ENCODE results near the gene NECTIN1. TPM values are rescaled to one million over a fixed set of nuclear protein-coding genes. Genes with fewer than 3 reads are reported as not detected.

NECTIN1 gene
- total and polyA plus RNA-seq, 4 donors, result 1.3 to 7.1 (median 4.9) TPM

DNA sequence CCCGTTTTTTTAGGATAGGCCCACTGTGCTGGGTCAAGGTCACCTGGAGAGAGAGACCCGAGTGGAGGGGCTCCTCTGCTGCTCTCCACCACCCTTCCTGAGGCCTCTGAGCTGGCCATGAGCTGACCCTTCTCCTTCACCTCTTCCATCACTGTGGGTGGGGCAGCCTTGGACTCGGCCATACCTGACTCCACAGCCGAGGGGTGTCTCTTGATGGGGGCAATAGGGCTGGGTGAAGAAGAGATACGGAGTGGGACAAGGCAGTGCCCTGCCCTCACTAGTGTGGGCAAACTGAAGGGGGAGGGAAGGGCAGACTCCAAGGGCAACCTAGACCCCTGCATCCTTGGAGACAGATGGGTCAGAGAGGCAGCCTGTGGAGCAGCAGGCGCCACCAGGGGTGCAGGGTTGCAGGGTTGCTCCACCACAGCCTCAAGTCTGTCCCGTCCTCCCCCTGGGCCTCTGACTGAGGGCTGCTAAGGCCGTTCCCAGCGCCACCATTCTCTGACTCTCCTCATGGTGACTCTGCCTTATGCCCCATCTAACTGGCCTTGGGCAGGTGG lies 20.1 kb upstream of the NECTIN1 start:
- H3K4me1 ChIP-seq (ENCODE audit: control insufficient read depth in 1 of 2, insufficient read depth in 2 of 2, low read length in 2 of 2), result no peaks in the 10 kb centered on the region
- no peak overlapping the region for H3K27ac ChIP-seq (ENCODE audit: low read depth in 1 of 2, low read length in 2 of 2)
- H3K4me3 ChIP-seq (ENCODE audit: low read length in 2 of 2), result no peak overlapping the region
- no peaks in the 10 kb centered on the region for H3K27me3 ChIP-seq (ENCODE audit: control insufficient read depth in 1 of 2, insufficient read depth in 2 of 2, low read length in 1 of 2)
- ATAC-seq (ENCODE audit: low FRiP score) (no peak), DNase-seq (no peak)
- H3K9me3 ChIP-seq (ENCODE audit: control insufficient read depth, low read length), result no peaks in the 10 kb centered on the region
- H3K36me3 ChIP-seq (ENCODE audit: control insufficient read depth in 1 of 2, insufficient read depth in 2 of 2, low read length in 1 of 2), result no peaks in the 10 kb centered on the region
- 85 to 91% methylated on average over 9 of the region's 9 CpGs for whole genome bisulfite sequencing, 2 donors
- intact Hi-C loops (cut with DNase I), result no loop called here

DNA sequence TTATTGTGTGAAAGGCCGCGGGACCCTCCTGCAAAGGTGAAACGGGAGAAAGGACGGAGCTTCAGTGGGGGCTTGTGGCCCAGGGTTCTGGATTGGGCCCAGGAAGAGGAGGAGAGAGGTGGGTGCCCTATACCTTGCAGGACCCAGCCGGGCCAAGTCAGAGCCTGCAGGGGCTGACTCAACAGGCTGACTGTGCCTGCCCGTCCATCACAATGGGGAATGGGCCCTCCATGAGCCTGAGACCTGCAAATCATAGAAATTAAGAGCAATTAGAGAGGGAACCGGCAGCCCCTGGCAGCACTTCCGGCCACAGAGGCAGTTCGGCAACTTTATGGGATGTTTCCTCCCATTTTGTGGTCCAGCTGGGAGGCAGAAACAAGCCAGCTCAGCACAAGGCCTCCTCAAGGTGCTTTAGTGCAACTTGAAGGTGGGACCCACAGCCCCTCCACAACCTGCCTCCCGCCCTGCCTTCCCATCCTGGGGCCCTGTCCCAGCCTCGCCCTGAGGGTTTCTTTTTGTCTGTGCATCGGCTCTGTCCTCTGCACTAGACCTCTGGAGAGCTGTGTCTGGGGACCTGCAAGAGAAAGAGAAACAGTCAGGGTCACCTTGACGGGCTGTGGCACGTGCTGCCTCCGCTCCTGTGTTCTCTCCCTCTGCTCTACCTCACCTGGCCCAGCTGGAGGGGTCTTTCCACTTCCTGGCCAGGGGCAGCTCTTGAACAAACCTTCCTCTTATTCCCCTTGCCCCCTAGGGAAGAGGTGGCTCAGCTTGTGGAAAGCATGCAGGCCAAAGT lies 19.1 kb upstream of the NECTIN1 start:
- Histone ChIP-seq H3K4me3 (ENCODE audit: low read length in 2 of 2) (no peak overlapping the region), H3K27ac (ENCODE audit: low read depth in 1 of 2, low read length in 2 of 2) (no peak overlapping the region), H3K4me1 (ENCODE audit: control insufficient read depth in 1 of 2, insufficient read depth in 2 of 2, low read length in 2 of 2) (no peaks in the 10 kb centered on the region), H3K9me3 (ENCODE audit: control insufficient read depth, low read length) (no peaks in the 10 kb centered on the region), H3K27me3 (ENCODE audit: control insufficient read depth in 1 of 2, insufficient read depth in 2 of 2, low read length in 1 of 2) (no peaks in the 10 kb centered on the region), H3K36me3 (ENCODE audit: control insufficient read depth in 1 of 2, insufficient read depth in 2 of 2, low read length in 1 of 2) (no peaks in the 10 kb centered on the region)
- ATAC-seq (ENCODE audit: low FRiP score), result no peak
- DNase-seq, result no peak
- WGBS, 2 donors, result 93 to 94% methylated on average over 15 of the region's 15 CpGs
- intact Hi-C loops (cut with DNase I), result no loop called here

DNA sequence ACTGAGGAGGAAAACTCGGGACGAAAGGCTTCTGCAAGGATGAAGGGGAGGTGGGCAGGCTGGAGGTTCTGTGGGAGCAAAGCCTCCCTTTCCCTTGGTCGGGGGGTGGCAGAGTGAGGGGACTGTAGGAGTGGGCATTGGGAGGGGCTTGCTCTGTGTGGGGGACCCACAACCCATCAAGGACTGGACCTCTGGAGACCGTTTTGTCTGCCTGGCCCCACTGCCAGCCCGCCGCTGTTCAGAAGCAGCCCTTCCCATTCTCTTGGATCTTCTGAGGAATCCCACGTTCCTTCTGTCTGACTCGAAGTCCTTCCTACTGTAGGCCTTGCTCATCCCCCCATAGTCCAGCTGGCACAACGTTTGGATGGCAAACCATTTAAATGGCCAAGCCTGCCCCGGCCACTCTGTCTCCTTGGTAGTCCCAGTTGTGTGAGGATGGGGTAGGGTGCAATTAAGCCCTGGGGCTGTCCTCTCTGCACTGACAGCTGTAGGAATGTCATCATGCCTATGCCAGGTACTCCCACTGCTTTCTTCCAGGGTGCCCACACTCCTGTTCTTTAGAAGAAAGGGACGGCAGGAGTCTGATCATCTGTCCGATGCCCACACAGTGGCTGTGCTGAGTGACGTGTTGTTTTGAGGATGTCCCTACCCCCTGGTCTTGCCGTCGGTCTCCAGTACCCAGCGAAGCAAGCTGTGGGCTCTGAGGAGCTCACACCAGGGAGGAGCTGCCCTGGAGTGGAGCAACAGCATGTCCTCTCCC lies 17.0 kb upstream of the NECTIN1 start:
- no peaks in the 10 kb centered on the region for H3K27me3 ChIP-seq (ENCODE audit: control insufficient read depth in 1 of 2, insufficient read depth in 2 of 2, low read length in 1 of 2)
- no peak overlapping the region for H3K27ac ChIP-seq (ENCODE audit: low read depth in 1 of 2, low read length in 2 of 2)
- ATAC-seq (ENCODE audit: low FRiP score) (no peak), DNase-seq (peak in 1 of 2 donors; percentile 16)
- no peak overlapping the region for H3K4me3 ChIP-seq (ENCODE audit: low read length in 2 of 2)
- WGBS, 2 donors, result 89 to 90% methylated on average over 16 of the region's 16 CpGs
- no peaks in the 10 kb centered on the region for H3K4me1 ChIP-seq (ENCODE audit: control insufficient read depth in 1 of 2, insufficient read depth in 2 of 2, low read length in 2 of 2)
- no peaks in the 10 kb centered on the region for H3K36me3 ChIP-seq (ENCODE audit: control insufficient read depth in 1 of 2, insufficient read depth in 2 of 2, low read length in 1 of 2)
- H3K9me3 ChIP-seq (ENCODE audit: control insufficient read depth, low read length), result no peaks in the 10 kb centered on the region
- intact Hi-C loops (cut with DNase I), result no loop called here

DNA sequence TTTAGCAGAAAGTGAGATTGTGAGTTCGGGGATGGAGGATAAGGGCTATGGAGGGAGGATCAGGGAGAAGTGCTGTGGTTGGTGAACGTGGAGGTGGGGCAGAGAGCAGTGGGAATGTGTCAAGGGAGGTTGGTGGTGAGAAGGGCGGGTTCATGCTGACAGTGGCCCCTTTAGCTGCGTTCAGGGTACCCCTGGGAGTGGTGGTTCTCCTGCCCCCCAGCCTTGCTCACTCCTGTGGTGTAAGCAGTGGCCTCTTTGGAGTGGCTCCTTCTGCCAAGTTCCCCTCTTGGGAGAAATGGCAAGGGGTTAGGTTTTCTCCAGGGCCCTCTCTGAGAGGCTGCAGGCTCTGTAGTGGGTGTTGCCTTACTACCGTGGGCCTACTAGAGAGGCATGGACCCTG lies 16.1 kb upstream of the NECTIN1 start:
- 81 to 82% methylated on average over 5 of the region's 5 CpGs for WGBS, 2 donors
- ATAC-seq (ENCODE audit: low FRiP score) (no peak), DNase-seq (no peak)
- Histone ChIP-seq H3K27ac (ENCODE audit: low read depth in 1 of 2, low read length in 2 of 2) (no peak overlapping the region), H3K4me1 (ENCODE audit: control insufficient read depth in 1 of 2, insufficient read depth in 2 of 2, low read length in 2 of 2) (no peaks in the 10 kb centered on the region), H3K27me3 (ENCODE audit: control insufficient read depth in 1 of 2, insufficient read depth in 2 of 2, low read length in 1 of 2) (no peaks in the 10 kb centered on the region), H3K36me3 (ENCODE audit: control insufficient read depth in 1 of 2, insufficient read depth in 2 of 2, low read length in 1 of 2) (no peaks in the 10 kb centered on the region), H3K4me3 (ENCODE audit: low read length in 2 of 2) (no peak overlapping the region), H3K9me3 (ENCODE audit: control insufficient read depth, low read length) (no peaks in the 10 kb centered on the region)
- intact Hi-C loops (cut with DNase I), result no loop called here

DNA sequence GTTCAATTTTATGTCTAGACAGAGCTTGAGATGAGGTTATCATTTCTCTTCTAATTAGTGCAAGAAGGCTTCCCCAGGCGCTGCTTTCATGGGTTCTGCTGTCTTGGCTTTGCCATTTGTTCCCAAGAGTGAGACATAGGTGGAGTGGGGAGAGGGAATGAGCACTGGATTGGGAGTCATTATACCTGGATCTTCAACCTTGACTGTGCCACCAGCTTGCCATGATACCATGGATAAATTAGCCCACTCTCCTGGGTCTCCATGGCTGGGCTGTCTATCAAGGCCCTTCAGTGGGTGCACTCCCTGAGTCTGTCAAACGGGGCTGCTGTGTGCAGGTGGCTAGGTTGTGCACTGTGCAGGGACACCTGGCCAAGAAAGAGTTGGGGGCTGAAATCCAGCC lies 15.6 kb upstream of the NECTIN1 start:
- DNase-seq, result peak in 1 of 2 donors; percentile 4
- intact Hi-C loops (cut with DNase I), result loop anchor here in 1 of 2 donors (5.0 kb wide), 1 partner anchor 77 kb away; no protein-coding TSS in a partner anchor

DNA sequence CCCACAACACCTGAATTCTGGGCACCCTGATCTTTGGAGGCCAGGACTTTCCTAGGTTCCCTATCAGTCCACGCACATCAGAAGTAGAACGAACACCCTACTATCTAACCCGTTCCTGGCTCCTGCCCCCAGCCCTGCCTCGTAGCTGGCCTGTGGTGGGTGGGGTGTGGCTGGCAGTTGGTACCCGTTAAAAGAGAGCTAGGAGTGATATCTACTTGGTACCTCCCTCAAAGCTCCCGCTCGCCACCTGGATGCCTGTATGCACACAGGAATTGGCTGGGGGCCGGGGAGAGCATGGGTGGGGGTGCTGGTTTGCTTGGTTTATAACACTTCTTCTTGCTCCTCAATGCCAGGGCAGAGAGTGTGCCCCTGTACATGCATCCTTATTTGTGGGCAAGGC lies 14.0 kb upstream of the NECTIN1 start:
- intact Hi-C loops (cut with DNase I), result loop anchor here in 1 of 2 donors (5.0 kb wide), 1 partner anchor 76 kb away; no protein-coding TSS in a partner anchor
- Histone ChIP-seq H3K9me3 (ENCODE audit: control insufficient read depth, low read length) (no peaks in the 10 kb centered on the region), H3K27me3 (ENCODE audit: control insufficient read depth in 1 of 2, insufficient read depth in 2 of 2, low read length in 1 of 2) (no peaks in the 10 kb centered on the region), H3K4me3 (ENCODE audit: low read length in 2 of 2) (no peak overlapping the region), H3K36me3 (ENCODE audit: control insufficient read depth in 1 of 2, insufficient read depth in 2 of 2, low read length in 1 of 2) (no peaks in the 10 kb centered on the region), H3K4me1 (ENCODE audit: control insufficient read depth in 1 of 2, insufficient read depth in 2 of 2, low read length in 2 of 2) (no peaks in the 10 kb centered on the region), H3K27ac (ENCODE audit: low read depth in 1 of 2, low read length in 2 of 2) (no peak overlapping the region)
- DNase-seq (no peak), ATAC-seq (ENCODE audit: low FRiP score) (no peak)
- WGBS, 2 donors, result 49 to 75% methylated on average over 8 of the region's 8 CpGs

More for the DNA sequence above, 15.6 kb upstream of the NECTIN1 start:
- H3K27ac ChIP-seq (ENCODE audit: low read depth in 1 of 2, low read length in 2 of 2), result no peak overlapping the region
- H3K36me3 ChIP-seq (ENCODE audit: control insufficient read depth in 1 of 2, insufficient read depth in 2 of 2, low read length in 1 of 2), result no peaks in the 10 kb centered on the region
- H3K4me1 ChIP-seq (ENCODE audit: control insufficient read depth in 1 of 2, insufficient read depth in 2 of 2, low read length in 2 of 2), result no peaks in the 10 kb centered on the region
- 93 to 97% methylated on average over 2 of the region's 2 CpGs for WGBS, 2 donors
- no peaks in the 10 kb centered on the region for H3K9me3 ChIP-seq (ENCODE audit: control insufficient read depth, low read length)
- ATAC-seq (ENCODE audit: low FRiP score), result no peak
- H3K4me3 ChIP-seq (ENCODE audit: low read length in 2 of 2), result no peak overlapping the region
- no peaks in the 10 kb centered on the region for H3K27me3 ChIP-seq (ENCODE audit: control insufficient read depth in 1 of 2, insufficient read depth in 2 of 2, low read length in 1 of 2)

DNA sequence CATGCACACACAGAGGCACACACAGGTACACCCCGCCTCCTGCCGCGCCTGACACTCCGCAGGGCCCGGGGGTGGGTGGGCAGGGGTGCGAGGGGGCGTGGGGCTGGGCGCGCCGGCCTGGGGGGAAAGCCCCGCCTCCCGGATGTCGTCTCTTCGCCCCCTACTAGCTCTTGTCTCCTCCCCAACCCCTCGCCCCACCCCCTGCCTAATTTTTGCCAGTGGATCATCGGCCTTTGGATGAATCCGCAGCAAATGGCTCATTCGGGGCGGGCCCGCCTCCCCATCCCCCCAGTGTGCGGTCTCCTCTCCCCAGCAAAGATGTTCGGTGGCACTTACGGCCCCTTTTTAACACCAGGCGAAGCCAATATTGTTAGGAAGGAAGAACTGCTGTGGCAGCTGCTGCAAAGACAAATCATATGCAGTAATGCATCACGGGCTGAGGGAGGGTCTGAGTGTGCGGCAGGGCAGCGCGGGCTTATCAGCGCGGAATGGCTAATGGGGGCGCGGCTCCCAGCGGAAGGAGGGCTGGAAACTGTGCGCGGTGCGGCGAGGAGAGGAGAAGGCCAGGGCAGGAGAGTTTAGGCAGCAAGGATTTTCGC lies 13.4 kb upstream of the NECTIN1 start:
- Histone ChIP-seq H3K27ac (ENCODE audit: low read depth in 1 of 2, low read length in 2 of 2) (no peak overlapping the region), H3K4me1 (ENCODE audit: control insufficient read depth in 1 of 2, insufficient read depth in 2 of 2, low read length in 2 of 2) (no peaks in the 10 kb centered on the region), H3K27me3 (ENCODE audit: control insufficient read depth in 1 of 2, insufficient read depth in 2 of 2, low read length in 1 of 2) (no peaks in the 10 kb centered on the region), H3K36me3 (ENCODE audit: control insufficient read depth in 1 of 2, insufficient read depth in 2 of 2, low read length in 1 of 2) (no peaks in the 10 kb centered on the region), H3K9me3 (ENCODE audit: control insufficient read depth, low read length) (no peaks in the 10 kb centered on the region), H3K4me3 (ENCODE audit: low read length in 2 of 2) (no peak overlapping the region)
- DNase-seq (peak; percentile 57 to 82), ATAC-seq (ENCODE audit: low FRiP score) (peak; percentile 28)
- intact Hi-C loops (cut with DNase I), result loop anchor here in 1 of 2 donors (5.0 kb wide), 1 partner anchor 75 kb away; no protein-coding TSS in a partner anchor
- WGBS, 2 donors, result 2% methylated on average over 38 of the region's 38 CpGs

DNA sequence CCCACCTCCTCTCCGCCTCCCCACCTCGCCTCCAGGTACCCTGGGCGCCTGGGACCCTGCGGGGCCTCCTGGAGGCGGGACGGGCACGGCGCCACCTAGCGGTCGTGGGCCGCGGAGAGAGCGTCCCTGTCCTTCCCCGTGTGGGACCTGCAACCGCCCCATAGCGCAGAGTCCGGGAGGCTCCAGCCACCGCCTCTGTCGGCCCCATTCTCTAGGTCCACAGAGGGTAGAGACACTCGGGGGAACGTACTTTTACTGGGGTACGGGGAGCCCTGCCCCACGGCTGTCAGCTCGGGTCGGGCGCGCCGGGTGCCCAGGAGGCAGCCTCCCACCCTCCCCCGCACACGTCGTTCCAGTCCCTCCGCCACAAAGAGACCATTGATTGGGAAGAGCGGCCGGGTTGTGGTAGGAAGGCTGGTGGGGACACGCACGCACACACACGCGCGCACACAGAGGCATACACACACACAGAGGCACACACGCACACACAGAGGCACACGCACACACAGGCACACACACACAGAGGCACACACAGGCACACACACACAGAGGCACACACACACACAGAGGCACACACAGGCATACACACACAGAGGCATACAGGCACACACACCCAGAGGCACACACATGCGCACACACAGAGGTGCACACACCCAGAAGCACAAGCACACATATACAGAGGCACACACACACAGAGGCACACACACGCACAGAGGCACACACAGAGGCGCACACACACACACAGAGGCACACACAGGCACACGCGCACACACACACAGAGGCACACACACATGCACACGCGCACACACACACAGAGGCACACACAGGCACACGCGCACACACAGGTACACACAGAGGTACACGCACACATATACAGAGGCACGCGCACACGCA lies 12.6 kb upstream of the NECTIN1 start:
- DNase-seq, result peak; percentile 64 to 87
- ATAC-seq (ENCODE audit: low FRiP score), result peak; percentile 67
- H3K4me3 ChIP-seq (ENCODE audit: low read length in 2 of 2), result no peak overlapping the region
- no peaks in the 10 kb centered on the region for H3K27me3 ChIP-seq (ENCODE audit: control insufficient read depth in 1 of 2, insufficient read depth in 2 of 2, low read length in 1 of 2)
- H3K36me3 ChIP-seq (ENCODE audit: control insufficient read depth in 1 of 2, insufficient read depth in 2 of 2, low read length in 1 of 2), result no peaks in the 10 kb centered on the region
- WGBS, 2 donors, result 9 to 11% methylated on average over 51 to 54 of the region's 54 CpGs
- intact Hi-C loops (cut with DNase I), result loop anchor here in 1 of 2 donors (5.0 kb wide), 1 partner anchor 74 kb away; no protein-coding TSS in a partner anchor
- no peak overlapping the region for H3K27ac ChIP-seq (ENCODE audit: low read depth in 1 of 2, low read length in 2 of 2)
- H3K4me1 ChIP-seq (ENCODE audit: control insufficient read depth in 1 of 2, insufficient read depth in 2 of 2, low read length in 2 of 2), result no peaks in the 10 kb centered on the region
- H3K9me3 ChIP-seq (ENCODE audit: control insufficient read depth, low read length), result no peaks in the 10 kb centered on the region

Data from aorta (tissue), 5 donors.